ENCODE data around the gene TINCR.
A peak's percentile ranks its signal among the peaks of the same experiment; 100 is the strongest.

The TINCR gene

GRCh38 chr19:5588906-5589676 is 21.3 kb upstream of the TINCR start:
- no peak for DNase-seq

GRCh38 chr19:5588441-5588840 is 20.7 kb upstream of the TINCR start:
- no peak for DNase-seq

GRCh38 chr19:5587661-5588060 is 19.9 kb upstream of the TINCR start:
- no peak for DNase-seq

GRCh38 chr19:5587071-5587455 is 19.3 kb upstream of the TINCR start:
- no peak for DNase-seq

- DNase-seq = no peak
These were observed 18.7 kb upstream of the TINCR start for GRCh38 chr19:5586300-5587070.

- no peak for DNase-seq
These were observed 17.9 kb upstream of the TINCR start for GRCh38 chr19:5585461-5586299.

- DNase-seq = no peak
These were observed 12.4 kb upstream of the TINCR start for GRCh38 chr19:5580161-5580571.

GRCh38 chr19:5579697-5580096 is 11.9 kb upstream of the TINCR start:
- DNase-seq = no peak

- DNase-seq = no peak
These were observed 11.5 kb upstream of the TINCR start for GRCh38 chr19:5579286-5579685.

- peak; percentile 64 for DNase-seq
These were observed 10.5 kb upstream of the TINCR start for GRCh38 chr19:5578097-5578846.

- no peak for DNase-seq
These were observed 7.8 kb upstream of the TINCR start for GRCh38 chr19:5575590-5575989.

GRCh38 chr19:5572556-5573286 is 5.0 kb upstream of the TINCR start:
- DNase-seq = no peak

GRCh38 chr19:5571777-5572176 is 4.0 kb upstream of the TINCR start:
- no peak for DNase-seq

- DNase-seq = no peak
These were observed 236 bp upstream of the TINCR start for GRCh38 chr19:5567970-5568407.

GRCh38 chr19:5564930-5565329 is 2.8 kb downstream of the TINCR start:
- no peak for DNase-seq

- no peak for DNase-seq
These were observed 3.7 kb downstream of the TINCR start for GRCh38 chr19:5563935-5564612.

GRCh38 chr19:5563008-5563431 is 4.7 kb downstream of the TINCR start:
- no peak for DNase-seq

- no peak for DNase-seq
These were observed 5.5 kb downstream of the TINCR start for GRCh38 chr19:5562280-5562679.

- DNase-seq = no peak
These were observed 6.2 kb downstream of the TINCR start for GRCh38 chr19:5561559-5561958.

GRCh38 chr19:5560156-5560555 is 7.6 kb downstream of the TINCR start:
- no peak for DNase-seq

GRCh38 chr19:5559804-5560133 is 8.0 kb downstream of the TINCR start:
- DNase-seq = no peak
